NCI-H2029 treated with DMSO at 0.1 percent for 48 hours (cell line): Measurements from ENCODE around the gene MRPL9.
A peak's percentile ranks its signal among the peaks of the same experiment; 100 is the strongest.

ENCODE experiments used
- DNase-seq: peaks from one replicate; lab custom pipeline; 2025; lab: John Stamatoyannopoulos, UW

MRPL9 gene

GRCh38 chr1:151762941-151763921, at the start of gene MRPL9:
MRPL9 (minus strand) TSS chr1:151763496; CDS start chr1:151763479, 17 bp downstream.
- peak; percentile 39 for DNase-seq

- DNase-seq, result no peak
Measured at GRCh38 chr1:151811181-151811580, 47.9 kb upstream of the MRPL9 start.

DNA sequence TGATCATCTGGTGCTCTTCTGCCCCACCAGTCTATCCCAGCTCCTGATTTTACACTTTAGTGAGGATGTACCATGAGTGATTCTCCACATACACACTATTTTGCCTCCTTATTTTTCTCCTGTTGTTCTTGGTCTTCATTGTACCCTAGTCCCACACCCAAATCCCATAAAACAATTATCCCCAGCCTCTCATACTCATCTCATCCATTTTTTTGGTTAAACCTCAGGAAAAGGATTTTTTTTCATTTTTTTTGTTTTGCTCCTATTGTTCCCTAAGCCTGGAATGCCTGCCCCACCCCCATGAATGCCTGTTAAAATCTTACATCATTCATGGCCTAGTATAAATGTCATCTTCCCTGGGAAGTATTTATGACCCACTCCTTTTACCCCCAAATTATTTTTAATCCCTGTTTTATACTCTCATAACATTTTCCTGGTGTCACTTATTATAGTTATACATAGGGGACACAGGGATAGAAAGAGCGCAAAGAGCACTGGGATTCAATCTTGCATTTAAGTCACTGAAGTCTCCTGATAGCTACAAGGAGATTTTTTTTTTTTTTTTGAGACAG, 46.8 kb upstream of the MRPL9 start:
- no peak for DNase-seq

DNA sequence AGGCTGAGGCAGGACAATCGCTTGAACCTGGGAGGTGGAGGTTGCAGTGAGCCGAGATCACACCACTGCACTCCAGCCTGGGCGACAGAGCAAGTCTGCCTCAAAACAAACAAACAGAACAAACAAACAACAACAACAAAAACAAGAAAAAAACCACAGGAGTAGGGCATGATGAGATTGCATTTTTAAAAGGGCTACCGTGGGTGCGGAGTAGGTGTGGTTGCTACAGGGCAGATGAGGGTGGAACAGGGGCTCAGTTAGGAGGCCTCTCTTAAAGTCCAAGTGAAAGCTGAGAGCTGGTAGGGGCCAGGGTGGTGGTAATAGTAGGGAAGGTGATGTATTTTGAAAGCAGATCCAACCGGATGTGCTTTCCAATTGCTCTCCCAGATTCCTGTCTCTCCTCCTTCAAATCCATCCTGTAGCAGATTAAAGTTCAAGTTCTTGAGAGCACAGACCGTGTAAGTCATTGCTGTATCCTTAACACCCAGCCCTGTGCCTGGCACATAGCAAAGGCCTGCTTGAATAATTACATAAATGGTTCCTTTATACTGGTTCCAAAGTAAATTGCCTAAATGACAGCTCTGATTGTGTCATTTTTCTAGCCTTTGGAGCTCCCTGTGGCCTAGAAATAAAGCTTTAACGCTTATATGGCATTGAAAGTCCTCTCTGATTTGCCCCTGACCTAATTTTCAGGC, 46.1 kb upstream of the MRPL9 start:
- DNase-seq, result no peak

DNA sequence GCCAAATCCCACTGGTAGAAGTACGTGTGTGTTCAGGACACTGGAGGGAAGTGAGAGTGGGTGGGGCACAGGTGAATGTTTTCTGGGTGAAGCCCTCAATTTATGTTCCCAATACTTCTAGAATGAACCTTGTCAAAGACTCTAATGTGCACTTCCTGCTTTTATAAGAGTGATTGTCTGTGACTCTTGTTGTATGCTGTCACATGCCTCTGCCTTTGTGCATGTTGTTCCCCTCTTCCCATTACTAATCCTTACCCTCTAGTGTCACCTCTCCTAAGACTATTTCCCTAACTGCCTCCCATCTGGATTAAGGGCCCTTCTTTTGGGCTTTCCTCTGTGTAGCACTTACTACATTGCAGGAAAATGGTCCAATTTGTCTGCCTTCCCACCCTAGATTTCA, 44.5 kb upstream of the MRPL9 start:
- DNase-seq, result no peak

DNA sequence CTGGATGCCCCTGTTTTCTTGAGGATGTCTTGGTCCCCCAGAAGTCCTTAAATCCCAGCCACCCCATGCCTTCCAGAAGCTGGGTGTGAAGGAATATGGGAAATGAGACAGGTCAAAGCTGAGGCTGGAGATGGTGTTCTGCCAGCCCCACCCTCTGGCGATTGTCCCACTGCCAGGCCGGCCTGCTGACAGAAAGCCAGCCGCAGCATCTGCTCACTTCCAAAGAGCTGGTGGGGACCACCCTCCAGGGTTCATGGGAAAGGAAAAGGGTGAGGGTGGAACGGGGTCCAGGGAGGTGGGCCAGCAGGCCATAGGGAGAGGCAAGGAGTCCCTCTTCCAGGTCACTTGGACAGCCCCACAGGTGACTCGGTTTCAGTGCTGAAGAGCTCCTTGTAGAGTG, 43.8 kb upstream of the MRPL9 start:
- DNase-seq, result no peak

DNA sequence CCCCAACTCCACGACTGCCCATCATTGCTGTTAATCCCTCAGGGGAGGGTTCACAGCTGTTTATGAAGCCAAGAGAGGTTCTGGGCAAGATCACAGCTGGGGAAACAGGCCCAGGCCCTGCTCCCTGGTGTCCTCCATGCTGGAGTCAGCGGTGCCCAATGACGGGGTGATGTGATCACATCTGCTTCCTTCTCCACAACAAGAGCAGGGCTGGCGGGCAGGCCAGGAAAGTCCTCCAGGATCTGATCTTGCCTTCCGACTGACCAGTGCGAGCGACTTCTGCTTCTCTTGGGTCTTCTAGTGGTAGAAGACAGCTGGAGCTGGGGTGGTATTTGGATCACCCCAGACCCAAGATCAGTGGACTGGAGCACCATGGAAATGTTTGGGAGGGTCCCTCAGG, 42.9 kb upstream of the MRPL9 start:
- no peak for DNase-seq

DNA sequence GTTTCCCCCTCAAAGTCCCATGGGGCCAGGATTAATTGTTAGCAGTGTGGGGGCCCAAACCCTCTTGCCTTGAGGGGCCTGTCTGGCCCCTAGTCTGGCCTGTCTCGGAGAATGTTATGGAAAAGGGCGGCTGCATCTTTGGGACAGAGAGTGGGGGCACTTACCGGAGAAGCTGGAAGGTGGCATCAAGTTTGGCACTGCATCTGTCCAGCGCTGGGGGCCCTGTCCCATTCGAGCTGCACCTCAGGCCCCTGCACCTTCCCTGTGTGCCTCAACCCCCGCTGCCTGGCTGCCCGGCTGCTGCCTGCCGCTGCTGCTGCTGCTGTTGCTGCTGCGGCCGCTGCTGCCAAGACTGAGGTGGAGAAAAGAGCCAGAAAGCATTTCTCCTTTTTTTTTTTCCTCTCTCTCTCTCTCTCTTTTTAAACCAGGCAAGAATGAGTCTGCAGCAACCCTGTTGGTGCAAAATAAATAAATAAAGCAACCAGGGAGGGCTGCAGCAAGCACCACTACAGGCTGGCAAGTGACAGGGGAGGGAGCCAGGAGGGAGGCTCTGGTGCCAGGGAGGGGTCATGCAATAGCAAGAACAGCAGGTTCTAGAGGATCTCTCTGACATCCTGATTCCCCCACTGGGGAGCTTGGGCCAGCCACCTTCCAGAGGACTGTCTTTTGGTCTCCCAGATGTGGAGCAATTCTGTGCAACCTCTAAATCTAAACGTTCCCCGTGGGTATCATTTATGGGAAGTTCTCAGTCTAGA, 41.9 kb upstream of the MRPL9 start, which contains the start of gene LINGO4:
Gene LINGO4, minus strand, starts transcription at position 354 of the 755 bp plus-strand sequence. CDS start 2,715 bp downstream, outside the sequence.
- DNase-seq, result no peak

GRCh38 chr1:151803915-151804314, 40.6 kb upstream of the MRPL9 start:
- no peak for DNase-seq

DNA sequence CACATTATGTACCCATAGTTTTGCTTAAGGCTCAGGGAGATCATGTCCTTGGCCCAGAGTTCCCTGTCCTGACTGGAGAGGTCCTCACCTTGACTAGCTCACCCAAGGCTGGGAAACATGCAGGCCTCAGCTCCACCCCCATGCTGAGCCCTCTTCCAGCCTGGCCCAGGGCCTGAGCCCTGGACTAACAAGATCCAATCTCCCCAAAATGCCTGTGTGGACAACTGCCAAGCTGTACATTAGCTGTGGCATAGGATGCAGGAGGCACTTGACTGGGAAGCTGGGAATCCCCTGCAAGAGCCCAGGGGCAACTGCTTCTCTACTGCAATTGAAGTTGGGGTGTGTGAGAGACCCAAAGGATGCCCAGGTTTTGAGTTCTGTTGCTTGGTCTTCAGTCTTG, 39.9 kb upstream of the MRPL9 start:
- DNase-seq, result no peak

- no peak for DNase-seq
Measured at GRCh38 chr1:151802372-151802771, 39.1 kb upstream of the MRPL9 start.

GRCh38 chr1:151801846-151802245, 38.5 kb upstream of the MRPL9 start:
- no peak for DNase-seq

- DNase-seq, result no peak
Measured at GRCh38 chr1:151801310-151801820, 38.1 kb upstream of the MRPL9 start.

- DNase-seq, result no peak
Measured at GRCh38 chr1:151800830-151801229, 37.5 kb upstream of the MRPL9 start.

DNA sequence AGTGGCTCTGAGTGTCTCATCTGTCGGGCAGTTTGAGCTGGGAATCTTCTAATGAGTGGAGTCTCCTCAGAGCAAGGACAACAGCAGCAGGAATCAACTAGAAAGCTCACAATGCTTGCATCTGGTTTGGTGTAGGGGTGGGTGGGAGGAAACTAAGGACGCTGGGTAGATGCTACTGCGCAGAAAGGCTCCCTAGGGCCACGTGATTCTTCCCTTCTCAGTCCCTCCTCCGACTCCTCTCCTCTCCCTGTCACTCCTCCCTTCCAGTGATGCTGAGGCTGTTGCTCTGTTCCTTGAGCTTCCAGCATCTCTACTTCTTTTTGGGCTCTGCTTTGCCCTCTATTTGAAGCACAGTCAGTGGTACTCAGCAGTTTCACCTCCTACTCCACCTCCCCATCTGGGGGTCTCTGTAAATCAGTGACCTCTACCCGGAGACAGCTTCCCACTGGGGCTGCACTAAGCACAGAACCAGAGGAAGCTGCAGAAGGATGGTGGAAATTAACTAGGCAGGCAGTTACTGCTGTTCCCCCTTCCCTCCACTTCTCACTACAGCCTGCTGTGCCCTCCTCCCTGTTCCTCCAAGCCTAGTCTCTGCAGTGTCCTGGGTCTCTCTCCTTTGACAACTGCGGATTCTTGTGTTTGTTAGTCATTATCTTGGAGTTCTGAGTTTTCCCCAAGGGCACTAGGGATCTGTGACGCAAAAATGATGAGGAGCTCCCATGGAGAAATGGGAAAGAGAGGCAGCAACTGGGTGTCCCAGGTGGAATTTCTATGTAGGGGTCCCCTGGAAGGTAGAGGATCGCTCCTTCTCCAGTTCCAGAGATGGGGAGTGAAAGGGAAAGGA, 36.1 kb upstream of the MRPL9 start:
- DNase-seq, result no peak

DNA sequence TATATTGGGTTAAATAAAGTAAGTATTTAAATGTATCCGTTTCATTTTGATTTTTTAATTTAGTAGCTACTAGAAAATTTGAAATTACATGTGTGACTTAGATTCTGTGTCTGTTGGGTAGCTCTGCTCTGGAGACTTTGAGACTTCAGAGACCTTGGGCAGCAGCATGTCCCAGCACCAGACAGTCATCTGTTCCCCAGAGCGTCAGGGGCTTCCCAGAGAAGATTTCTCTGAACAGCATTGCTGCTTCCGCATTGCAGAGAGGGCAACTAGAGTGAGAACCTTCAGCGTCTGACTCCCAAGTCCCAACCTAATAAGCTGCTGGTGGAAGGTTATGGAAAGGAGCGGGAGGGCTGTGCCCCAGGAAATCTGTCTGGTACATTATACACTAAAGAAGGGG, 35.3 kb upstream of the MRPL9 start:
- no peak for DNase-seq

DNA sequence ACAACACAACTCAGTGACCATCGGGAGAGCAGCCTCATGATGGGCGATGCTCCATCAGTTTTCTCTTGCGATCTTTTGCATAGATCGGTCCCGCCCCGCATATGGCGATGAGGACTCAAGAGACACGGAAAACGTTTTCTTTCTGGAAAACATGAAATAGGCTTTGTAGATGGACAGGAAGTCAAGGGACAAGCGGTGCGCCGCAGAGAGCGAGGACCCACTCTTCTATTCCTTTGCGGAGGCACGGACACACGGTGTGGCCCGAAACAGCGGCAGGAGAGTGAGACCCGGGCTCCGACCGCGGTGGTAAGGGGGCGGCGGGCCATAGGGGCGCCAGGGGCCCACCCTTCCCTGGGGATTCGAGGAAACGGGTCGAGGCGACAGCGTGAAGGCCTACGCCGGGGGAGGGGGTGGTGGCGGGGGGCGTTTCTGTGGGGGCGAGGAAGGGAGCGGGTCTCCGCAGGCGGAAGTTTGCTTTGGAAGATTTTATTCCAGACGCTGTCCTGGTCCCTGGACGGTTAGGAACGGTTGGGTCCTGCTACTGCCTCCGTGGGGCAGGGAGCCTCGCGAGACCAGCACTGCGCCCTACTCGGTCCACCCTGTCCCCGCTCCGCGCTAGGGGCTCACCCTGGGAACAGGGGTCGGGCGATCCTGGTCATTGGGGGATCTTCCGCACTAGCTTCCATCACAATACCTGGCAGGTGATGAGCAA, 27.8 kb upstream of the MRPL9 start:
- DNase-seq, result no peak

DNA sequence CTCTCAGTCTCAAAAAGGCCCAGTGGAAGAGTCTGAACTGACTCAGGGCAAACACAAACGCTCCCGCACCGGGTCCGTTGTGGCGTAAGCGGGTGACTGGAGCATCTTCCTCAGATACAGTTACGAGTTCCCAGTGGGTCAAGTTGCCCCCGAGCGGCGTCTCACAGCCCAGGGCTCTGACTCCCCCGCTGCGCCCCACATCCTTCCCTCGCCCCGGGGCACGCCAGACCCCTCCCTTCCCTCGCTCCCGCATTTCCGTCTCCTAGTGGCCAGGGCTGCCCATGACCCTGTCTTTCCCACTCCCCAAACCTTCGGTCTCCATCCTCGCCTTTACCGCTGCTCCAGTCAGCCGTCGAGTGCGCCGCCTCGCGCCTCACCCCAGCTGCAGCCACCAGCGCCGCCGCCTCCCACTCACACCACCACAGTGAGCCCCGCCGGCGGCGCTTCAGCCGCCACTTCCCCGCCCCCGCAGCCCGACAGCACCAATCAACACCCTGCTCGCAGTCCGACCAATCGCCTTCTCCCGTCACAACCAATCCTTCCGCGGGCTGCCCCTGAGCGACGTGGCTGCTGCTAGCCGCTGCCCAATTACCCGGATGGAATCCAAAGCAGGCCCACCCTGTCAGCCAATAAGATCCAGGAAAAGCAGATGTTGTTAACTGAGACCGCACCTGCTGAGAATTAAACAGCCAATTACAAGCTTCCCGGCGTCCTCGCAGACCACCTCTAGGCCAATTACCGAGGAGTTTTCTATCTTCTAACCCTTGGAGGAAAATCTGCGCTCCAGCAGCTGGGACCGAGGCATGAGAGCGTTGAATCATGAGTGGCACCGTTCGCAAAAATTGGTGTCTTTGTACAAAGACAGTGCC, 27.0 kb upstream of the MRPL9 start, which contains the start of gene TDRKH:
Gene TDRKH, minus strand, starts transcription at position 430 of the 869 bp plus-strand sequence. CDS start 7,478 bp downstream, outside the sequence.
- peak; percentile 99 for DNase-seq

DNA sequence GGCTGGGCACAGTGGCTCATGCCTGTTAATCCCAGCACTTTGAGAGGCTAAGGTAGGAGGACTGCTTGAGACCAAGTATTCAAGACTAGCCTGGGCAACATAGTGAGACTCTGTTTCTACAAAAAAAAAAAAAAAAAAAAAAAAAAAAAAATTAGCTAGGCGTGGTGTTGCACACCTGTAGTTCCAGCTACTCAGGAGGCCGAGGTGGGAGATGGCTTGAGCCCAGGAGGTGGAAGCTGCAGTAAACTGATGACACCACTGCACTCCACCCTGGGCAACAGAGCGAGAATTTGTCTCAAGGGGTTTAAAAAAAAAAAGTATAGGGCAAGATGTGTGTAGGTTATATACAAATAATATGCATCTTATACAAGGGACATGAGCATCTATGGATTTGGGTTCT, 24.4 kb upstream of the MRPL9 start:
- no peak for DNase-seq
